IMR-90 (cell line): ENCODE results near the gene EIF1AX. TPM values are rescaled to one million over a fixed set of nuclear protein-coding genes. Genes with fewer than 3 reads are reported as not detected.

ENCODE experiments used
- ATAC-seq: fragments of 200-7000 bp; cut with Tn5 transposase; 2 replicates; pipeline ENCODE4 v1.9.1; 2020; ENCODE audit warnings: low read depth, mild to moderate bottlenecking, moderate library complexity
- BruUV-seq: library from RNA; stranded (reverse); fragments of 400-500 nt; replicated peaks from 2 replicates; lab custom pipeline; 2021; lab: Mats Ljungman, UMichigan
- CTCF ChIA-PET: fragments of 300-600 bp; formaldehyde crosslinking; extraction: SDS; loops from one replicate; lab custom pipeline; 2021; ENCODE audit warnings: antibody characterized with exemption; lab: Yijun Ruan, JAX
- POLR2A ChIA-PET: fragments of 300-600 bp; sonication (Branson Sonifier 250); formaldehyde crosslinking; loops from one replicate; lab custom pipeline; 2022; ENCODE audit warnings: antibody characterized with exemption; ENCODE audit not compliant: unreplicated experiment; lab: Charles Lee
- DNase-seq: peaks from one replicate; pipeline ENCODE4 v3.0.0; 2013
- H2AFZ ChIP-seq: replicated peaks from 2 replicates; pipeline ENCODE3; 2013; ENCODE audit warnings: low read length, mild to moderate bottlenecking; ENCODE audit not compliant: poor library complexity
- H2AK5ac ChIP-seq: 2 replicates; pipeline ENCODE4 v1.6.1; 2013; ENCODE audit warnings: low read depth, low read length, inconsistent platforms
- H2AK9ac ChIP-seq: replicated peaks from 2 replicates; pipeline ENCODE3; 2013; ENCODE audit warnings: mild to moderate bottlenecking, low read depth, low read length, moderate library complexity; ENCODE audit not compliant: poor library complexity
- H2BK120ac ChIP-seq: 2 replicates; pipeline ENCODE4 v1.6.1; 2013; ENCODE audit warnings: low read depth, low read length, inconsistent platforms
- H2BK15ac ChIP-seq: 3 replicates; pipeline ENCODE4 v1.6.1; 2013; ENCODE audit warnings: low read depth, low read length, inconsistent platforms
- H2BK20ac ChIP-seq: 2 replicates; pipeline ENCODE4 v1.6.1; 2013; ENCODE audit warnings: low read depth, mild to moderate bottlenecking, inconsistent platforms, low read length, moderate library complexity
- H2BK5ac ChIP-seq: 2 replicates; pipeline ENCODE4 v1.6.1; 2013; ENCODE audit warnings: mild to moderate bottlenecking, low read depth, low read length, inconsistent platforms; ENCODE audit not compliant: poor library complexity, severe bottlenecking
- H3K14ac ChIP-seq: replicated peaks from 2 replicates; pipeline ENCODE4 v1.6.1; 2013; ENCODE audit warnings: low read depth, low read length, inconsistent platforms
- H3K18ac ChIP-seq: 2 replicates; pipeline ENCODE4 v1.6.1; 2013; ENCODE audit warnings: low read depth, low read length, control low read depth
- H3K23ac ChIP-seq: 2 replicates; pipeline ENCODE4 v1.6.1; 2013; ENCODE audit warnings: low read depth, low read length, inconsistent platforms
- H3K27ac ChIP-seq: 2 replicates; pipeline ENCODE4 v1.5.1; 2013; ENCODE audit warnings: mild to moderate bottlenecking, control low read depth, low read length; ENCODE audit not compliant: insufficient read depth
- H3K27me3 ChIP-seq: 2 replicates; pipeline ENCODE4 v1.6.1; 2013; ENCODE audit warnings: low read length; ENCODE audit not compliant: control insufficient read depth, insufficient read depth
- H3K36me3 ChIP-seq: 2 replicates; pipeline ENCODE4 v1.6.1; 2013; ENCODE audit warnings: low read length, mixed read lengths; ENCODE audit not compliant: control insufficient read depth, insufficient read depth
- H3K4ac ChIP-seq: 2 replicates; pipeline ENCODE4 v1.6.1; 2013; ENCODE audit warnings: low read depth, low read length, inconsistent platforms
- H3K4me1 ChIP-seq: 2 replicates; pipeline ENCODE4 v1.6.1; 2013; ENCODE audit warnings: low read length, mixed read lengths; ENCODE audit not compliant: control insufficient read depth, insufficient read depth
- H3K4me2 ChIP-seq: 2 replicates; pipeline ENCODE4 v1.6.1; 2013; ENCODE audit warnings: low read depth, mild to moderate bottlenecking, control low read depth, low read length, moderate library complexity
- H3K4me3 ChIP-seq: 2 replicates; pipeline ENCODE4 v1.5.1; 2013; ENCODE audit warnings: low read depth, mild to moderate bottlenecking, control low read depth, low read length, moderate library complexity; ENCODE audit not compliant: insufficient read depth
- H3K56ac ChIP-seq: 2 replicates; pipeline ENCODE4 v1.6.1; 2013; ENCODE audit warnings: low read length, inconsistent platforms; ENCODE audit not compliant: insufficient read depth; ENCODE audit errors: extremely low read depth
- H3K79me1 ChIP-seq, 2 experiments: 2 replicates each; pipeline ENCODE4 v1.6.1; 2013; ENCODE audit warnings: low read length in 2 of 2, inconsistent platforms in 1 of 2, low read depth in 1 of 2
- H3K9ac ChIP-seq: 2 replicates; pipeline ENCODE4 v1.6.1; 2013; ENCODE audit warnings: low read depth, low read length, control low read depth
- H3K9me1 ChIP-seq: 2 replicates; pipeline ENCODE4 v1.6.1; 2013; ENCODE audit warnings: low read length, inconsistent platforms; ENCODE audit not compliant: insufficient read depth
- H3K9me3 ChIP-seq: 2 replicates; pipeline ENCODE4 v1.6.1; 2013; ENCODE audit warnings: low read length; ENCODE audit not compliant: control insufficient read depth, insufficient read depth
- H4K20me1 ChIP-seq: 2 replicates; pipeline ENCODE4 v1.6.1; 2013; ENCODE audit warnings: low read length, inconsistent platforms; ENCODE audit not compliant: insufficient read depth
- H4K5ac ChIP-seq: 2 replicates; pipeline ENCODE4 v1.6.1; 2013; ENCODE audit warnings: mild to moderate bottlenecking, low read depth, low read length, control low read depth
- H4K8ac ChIP-seq, 2 experiments: 2 replicates each; pipeline ENCODE4 v1.6.1; 2013; ENCODE audit warnings: low read depth in 2 of 2, low read length in 2 of 2, control low read depth in 1 of 2, inconsistent platforms in 1 of 2
- H4K91ac ChIP-seq: 2 replicates; pipeline ENCODE4 v1.6.1; 2013; ENCODE audit warnings: low read depth, low read length, inconsistent platforms; ENCODE audit not compliant: insufficient read depth
- BHLHE40 ChIP-seq: fragments of 150-350 bp; IDR thresholded peaks from 2 replicates; pipeline ENCODE4 v1.6.1; 2016; ENCODE audit warnings: mild to moderate bottlenecking, low read depth, low read length
- CEBPB ChIP-seq: IDR thresholded peaks from 2 replicates; pipeline ENCODE4 v1.6.1; 2012; ENCODE audit warnings: low read depth, low read length, improper control_type of control experiment
- CHD1 ChIP-seq: IDR thresholded peaks from 2 replicates; pipeline ENCODE4 v1.6.1; 2012; ENCODE audit warnings: low read depth, low read length, improper control_type of control experiment
- ELK1 ChIP-seq: fragments of 150-350 bp; IDR thresholded peaks from 2 replicates; pipeline ENCODE4 v1.6.1; 2016; ENCODE audit warnings: low read depth, mild to moderate bottlenecking, low read length, moderate library complexity, borderline replicate concordance
- FOS ChIP-seq: fragments of 150-350 bp; IDR thresholded peaks from 2 replicates; pipeline ENCODE4 v1.6.1; 2016; ENCODE audit warnings: low read depth, low read length
- MAFK ChIP-seq: IDR thresholded peaks from 2 replicates; pipeline ENCODE4 v1.6.1; 2012; ENCODE audit warnings: low read depth, low read length, improper control_type of control experiment
- MXI1 ChIP-seq: IDR thresholded peaks from 2 replicates; pipeline ENCODE4 v1.6.1; 2012; ENCODE audit warnings: low read depth, mild to moderate bottlenecking, low read length, moderate library complexity, borderline replicate concordance
- NFE2L2 ChIP-seq: fragments of 150-350 bp; IDR thresholded peaks from 2 replicates; pipeline ENCODE4 v1.6.1; 2016; ENCODE audit warnings: low read depth, mild to moderate bottlenecking, low read length
- POLR2A ChIP-seq: IDR thresholded peaks from 2 replicates; pipeline ENCODE4 v1.6.1; 2012; ENCODE audit warnings: mild to moderate bottlenecking, low read depth, low read length
- RAD21 ChIP-seq: IDR thresholded peaks from 2 replicates; pipeline ENCODE4 v1.6.1; 2012; ENCODE audit warnings: low read length, improper control_type of control experiment
- RCOR1 ChIP-seq: IDR thresholded peaks from 2 replicates; pipeline ENCODE4 v1.6.1; 2012; ENCODE audit warnings: mild to moderate bottlenecking, low read length, improper control_type of control experiment; ENCODE audit not compliant: insufficient replicate concordance
- RFX5 ChIP-seq: IDR thresholded peaks from 2 replicates; pipeline ENCODE4 v1.8.0; 2012; ENCODE audit warnings: low read depth, mild to moderate bottlenecking, low read length, moderate library complexity
- SMC3 ChIP-seq: fragments of 150-350 bp; IDR thresholded peaks from 2 replicates; pipeline ENCODE4 v1.6.1; 2016; ENCODE audit warnings: low read depth, mild to moderate bottlenecking, antibody characterized with exemption, low read length, moderate library complexity
- USF2 ChIP-seq: fragments of 150-350 bp; IDR thresholded peaks from 2 replicates; pipeline ENCODE4 v1.6.1; 2017; ENCODE audit warnings: mild to moderate bottlenecking, antibody characterized with exemption, low read length, low read depth
- WGBS, 2 experiments: methylation state at CpG; one replicate each; pipeline versions ENCODE4 v1.1.5 to v1.1.7; 2013; ENCODE audit warnings: missing lambda C conversion rate in 2 of 2; ENCODE audit not compliant: insufficient read length in 1 of 2; ENCODE audit errors: extremely low coverage in 2 of 2; 5-methylcytosine and 5-hydroxymethylcytosine counted together
- dilution Hi-C: fragments of 300-500 bp; cut with HindIII; formaldehyde crosslinking; loops from one replicate; pipeline ENCODE4 v1.14.3; 2018; ENCODE audit warnings: low sequenced_read_pairs; ENCODE audit not compliant: unreplicated experiment
- in situ Hi-C: fragments of 300-500 bp; cut with MboI; formaldehyde crosslinking; loops from 3 replicates; pipeline ENCODE4 v1.14.3; 2019; ENCODE audit warnings: low sequenced_read_pairs, inconsistent platforms, mixed read lengths
- intact Hi-C: fragments of 100-400 bp; cut with micrococcal nuclease; formaldehyde crosslinking; loops from 2 replicates; pipeline ENCODE4 v1.10.0; 2022
- polyA plus RNA-seq, 3 experiments: library from polyadenylated mRNA; depleted of rRNA; stranded (reverse); fragments of >200 nt; gene quantifications; 2 replicates each; pipeline ENCODE4 v1.2.3, GENCODE V29; 2012; ENCODE audit warnings: low replicate concordance in 1 of 3
- total RNA-seq: library from RNA; depleted of rRNA; stranded (reverse); fragments of >200 nt; gene quantifications from 2 replicates; pipeline ENCODE4 v1.2.3, GENCODE V29; 2012
- TF ChIP-seq, protein P1 (sequence below): conservative IDR thresholded peaks from 2 replicates; pipeline ENCODE4 v1.5.1; 2012; ENCODE audit warnings: mild to moderate bottlenecking, low read depth, low read length, improper control_type of control experiment

Gene EIF1AX
- total and polyA plus RNA-seq, 2 of the 4 experiments (the other 2 are of a cell fraction), result 12.2 to 44.5 TPM

DNA sequence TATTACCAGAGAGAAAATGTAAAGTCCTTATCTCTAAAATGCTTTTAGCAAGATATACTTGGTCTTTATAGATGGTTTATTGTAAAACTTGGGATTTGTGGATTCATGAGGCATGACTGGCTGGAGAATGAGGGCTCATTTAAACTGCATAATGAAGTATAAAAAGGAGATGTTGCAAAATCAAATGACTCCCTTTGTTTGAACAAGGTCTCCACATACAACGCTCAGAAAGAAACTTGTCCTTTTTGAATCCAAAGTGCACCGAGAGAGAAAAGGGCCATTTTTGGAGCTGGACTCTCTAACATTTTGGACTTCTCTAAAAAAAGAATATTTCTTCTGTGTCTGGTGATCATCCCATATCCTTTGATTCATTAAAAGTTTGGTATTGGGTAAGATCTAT is 7.7 kb upstream of the EIF1AX start:
- H2BK5ac ChIP-seq, result no peak overlapping the region
- CTCF ChIA-PET, result no interaction called here
- peaks cover 2% of the 10 kb centered on the region; the same call in 1 of the 2 replicates for H3K36me3 ChIP-seq
- H3K56ac ChIP-seq, result no peak overlapping the region
- ATAC-seq, result no peak
- no peak overlapping the region for H2AFZ ChIP-seq
- H3K79me1 ChIP-seq, result no peaks in the 10 kb centered on the region
- POLR2A ChIA-PET, result no interaction called here
- DNase-seq, result no peak
- H3K4ac ChIP-seq, result no peak overlapping the region
- no peak overlapping the region for H4K8ac ChIP-seq
- no peak overlapping the region for H4K5ac ChIP-seq
- no peak overlapping the region for H3K14ac ChIP-seq
- no TSS peak for BruUV-seq
- no peak overlapping the region for H3K4me2 ChIP-seq
- dilution Hi-C loops (no loop called here), intact Hi-C loops (no loop called here), in situ Hi-C loops (no loop called here)
- TF ChIP-seq ELK1 (no peak), MAFK (no peak), BHLHE40 (no peak), SMC3 (no peak), FOS (no peak), RFX5 (no peak), NFE2L2 (no peak), POLR2A (no peak), RCOR1 (no peak), CEBPB (no peak), RAD21 (no peak), USF2 (no peak), CHD1 (no peak), MXI1 (no peak)
- TF ChIP-seq, protein P1, sequence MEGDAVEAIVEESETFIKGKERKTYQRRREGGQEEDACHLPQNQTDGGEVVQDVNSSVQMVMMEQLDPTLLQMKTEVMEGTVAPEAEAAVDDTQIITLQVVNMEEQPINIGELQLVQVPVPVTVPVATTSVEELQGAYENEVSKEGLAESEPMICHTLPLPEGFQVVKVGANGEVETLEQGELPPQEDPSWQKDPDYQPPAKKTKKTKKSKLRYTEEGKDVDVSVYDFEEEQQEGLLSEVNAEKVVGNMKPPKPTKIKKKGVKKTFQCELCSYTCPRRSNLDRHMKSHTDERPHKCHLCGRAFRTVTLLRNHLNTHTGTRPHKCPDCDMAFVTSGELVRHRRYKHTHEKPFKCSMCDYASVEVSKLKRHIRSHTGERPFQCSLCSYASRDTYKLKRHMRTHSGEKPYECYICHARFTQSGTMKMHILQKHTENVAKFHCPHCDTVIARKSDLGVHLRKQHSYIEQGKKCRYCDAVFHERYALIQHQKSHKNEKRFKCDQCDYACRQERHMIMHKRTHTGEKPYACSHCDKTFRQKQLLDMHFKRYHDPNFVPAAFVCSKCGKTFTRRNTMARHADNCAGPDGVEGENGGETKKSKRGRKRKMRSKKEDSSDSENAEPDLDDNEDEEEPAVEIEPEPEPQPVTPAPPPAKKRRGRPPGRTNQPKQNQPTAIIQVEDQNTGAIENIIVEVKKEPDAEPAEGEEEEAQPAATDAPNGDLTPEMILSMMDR, result no peak
- no peak overlapping the region for H3K23ac ChIP-seq
- no peak overlapping the region for H3K18ac ChIP-seq
- H3K9me3 ChIP-seq, result no peaks in the 10 kb centered on the region
- no peak overlapping the region for H2BK20ac ChIP-seq
- H2BK15ac ChIP-seq, result no peak overlapping the region
- no peak overlapping the region for H3K9ac ChIP-seq
- peaks cover 2% of the 10 kb centered on the region; the same call in 1 of the 2 replicates for H3K27me3 ChIP-seq
- H2AK5ac ChIP-seq, result no peak overlapping the region
- no peaks in the 10 kb centered on the region for H4K20me1 ChIP-seq
- no peaks in the 10 kb centered on the region for H3K9me1 ChIP-seq
- no peaks in the 10 kb centered on the region for H3K4me1 ChIP-seq
- H2AK9ac ChIP-seq, result no peak overlapping the region
- H3K4me3 ChIP-seq, result no peak overlapping the region
- H4K91ac ChIP-seq, result no peak overlapping the region
- no peak overlapping the region for H2BK120ac ChIP-seq
- no peak overlapping the region for H3K27ac ChIP-seq
- no CpG with 5 or more reads among the region's 2 CpGs for WGBS, 2 experiments
